ENCODE data around the gene LRRC4B. TPM values are rescaled to one million over a fixed set of nuclear protein-coding genes. Genes with fewer than 3 reads are reported as not detected.

LRRC4B gene
- total and polyA plus RNA-seq, 2 donors (not counting 1 experiment from before 2014, with no cell fraction given): 0.02 to 0.17 TPM

- Histone ChIP-seq H3K36me3 (ENCODE audit: control insufficient read depth, insufficient read depth, low read length) (no peaks in the 10 kb centered on the region), H3K79me2 (ENCODE audit: control insufficient read depth, insufficient read depth, low read length) (no peaks in the 10 kb centered on the region), H3K27ac (ENCODE audit: insufficient read depth, low read length) (no peak overlapping the region), H2AFZ (ENCODE audit: low read length) (no peak overlapping the region), H3K4me1 (ENCODE audit: control insufficient read depth, extremely low read depth, insufficient read depth, low read length) (no peaks in the 10 kb centered on the region), H3K27me3 (ENCODE audit: control insufficient read depth, insufficient read depth, low read length) (no peaks in the 10 kb centered on the region), H3K4me3 (replicated peaks in 1 of 4; ENCODE audit: control extremely low read depth in 1 of 4, insufficient read depth in 1 of 4, low read depth in 3 of 4, low read length in 4 of 4) (no peak overlapping the region), H4K20me1 (ENCODE audit: control insufficient read depth, extremely low read depth, insufficient read depth, low read length) (no peaks in the 10 kb centered on the region), H3K4me2 (ENCODE audit: extremely low read depth, insufficient read depth, low read length) (no peak overlapping the region), H3K9me3 (ENCODE audit: control insufficient read depth, insufficient read depth, low read depth, low read length) (no peaks in the 10 kb centered on the region), H3K9ac (ENCODE audit: insufficient read depth, low read length) (no peak overlapping the region)
- no peak for DNase-seq (ENCODE audit: low read depth in 2 of 2)
- TF ChIP-seq CTCF (conservative IDR thresholded peaks at IDR 0.05 in 1 of 2, IDR thresholded peaks at IDR 0.05 in 1 of 2; ENCODE audit: low read depth in 1 of 2, low read length in 2 of 2) (no peak), EZH2 (IDR thresholded peaks at IDR 0.05; ENCODE audit: low read length, missing control alignments) (no peak)
Observed at GRCh38 chr19:50518091-50519005, 49.9 kb downstream of the LRRC4B start.

GRCh38 chr19:50517704-50518075 lies 50.5 kb downstream of the LRRC4B start:
- Histone ChIP-seq H3K4me2 (ENCODE audit: extremely low read depth, insufficient read depth, low read length) (no peak overlapping the region), H4K20me1 (ENCODE audit: control insufficient read depth, extremely low read depth, insufficient read depth, low read length) (no peaks in the 10 kb centered on the region), H3K9ac (ENCODE audit: insufficient read depth, low read length) (no peak overlapping the region), H3K27me3 (ENCODE audit: control insufficient read depth, insufficient read depth, low read length) (no peaks in the 10 kb centered on the region), H3K79me2 (ENCODE audit: control insufficient read depth, insufficient read depth, low read length) (no peaks in the 10 kb centered on the region), H3K4me3 (replicated peaks in 1 of 4; ENCODE audit: control extremely low read depth in 1 of 4, insufficient read depth in 1 of 4, low read depth in 3 of 4, low read length in 4 of 4) (no peak overlapping the region), H3K36me3 (ENCODE audit: control insufficient read depth, insufficient read depth, low read length) (no peaks in the 10 kb centered on the region), H3K27ac (ENCODE audit: insufficient read depth, low read length) (no peak overlapping the region), H3K9me3 (ENCODE audit: control insufficient read depth, insufficient read depth, low read depth, low read length) (no peaks in the 10 kb centered on the region), H3K4me1 (ENCODE audit: control insufficient read depth, extremely low read depth, insufficient read depth, low read length) (no peaks in the 10 kb centered on the region), H2AFZ (ENCODE audit: low read length) (no peak overlapping the region)
- DNase-seq (ENCODE audit: low read depth in 2 of 2): no peak
- no peak for TF ChIP-seq EZH2 (IDR thresholded peaks at IDR 0.05; ENCODE audit: low read length, missing control alignments)
- TF ChIP-seq CTCF (conservative IDR thresholded peaks at IDR 0.05 in 1 of 2, IDR thresholded peaks at IDR 0.05 in 1 of 2; ENCODE audit: low read depth in 1 of 2, low read length in 2 of 2): no peak

- Histone ChIP-seq H3K79me2 (ENCODE audit: control insufficient read depth, insufficient read depth, low read length) (no peaks in the 10 kb centered on the region), H3K4me1 (ENCODE audit: control insufficient read depth, extremely low read depth, insufficient read depth, low read length) (no peaks in the 10 kb centered on the region), H3K27me3 (ENCODE audit: control insufficient read depth, insufficient read depth, low read length) (no peaks in the 10 kb centered on the region), H3K36me3 (ENCODE audit: control insufficient read depth, insufficient read depth, low read length) (no peaks in the 10 kb centered on the region), H3K27ac (ENCODE audit: insufficient read depth, low read length) (no peak overlapping the region), H4K20me1 (ENCODE audit: control insufficient read depth, extremely low read depth, insufficient read depth, low read length) (no peaks in the 10 kb centered on the region), H3K4me3 (replicated peaks in 1 of 4; ENCODE audit: control extremely low read depth in 1 of 4, insufficient read depth in 1 of 4, low read depth in 3 of 4, low read length in 4 of 4) (no peak overlapping the region), H2AFZ (ENCODE audit: low read length) (no peak overlapping the region), H3K9me3 (ENCODE audit: control insufficient read depth, insufficient read depth, low read depth, low read length) (no peaks in the 10 kb centered on the region), H3K4me2 (ENCODE audit: extremely low read depth, insufficient read depth, low read length) (no peak overlapping the region), H3K9ac (ENCODE audit: insufficient read depth, low read length) (no peak overlapping the region)
- DNase-seq (ENCODE audit: low read depth in 2 of 2): no peak
- TF ChIP-seq CTCF (conservative IDR thresholded peaks at IDR 0.05 in 1 of 2, IDR thresholded peaks at IDR 0.05 in 1 of 2; ENCODE audit: low read depth in 1 of 2, low read length in 2 of 2) (no peak), EZH2 (IDR thresholded peaks at IDR 0.05; ENCODE audit: low read length, missing control alignments) (no peak)
Observed at GRCh38 chr19:50516964-50517703, 51.1 kb downstream of the LRRC4B start.

Measured in fibroblast of lung (primary cell).